Hematopoietic multipotent progenitor cell (in vitro differentiated cells): ENCODE measurements around the gene BCORL1. TPM values are rescaled to one million over a fixed set of nuclear protein-coding genes. Genes with fewer than 3 reads are reported as not detected.

Experiments
- DNase-seq, 3 donors: peaks; one replicate each; pipeline ENCODE4 v3.0.0-alpha.2; 2011 to 2015; ENCODE audit warnings: low read depth in 2 of 3, low spot score in 2 of 3
- total RNA-seq: library from RNA; depleted of rRNA; stranded (reverse); fragments of >200 nt; gene quantifications from one replicate; pipeline ENCODE4 v1.2.3, GENCODE V29; 2012

BCORL1 gene
- 7.0 TPM for total RNA-seq

GRCh38 chrX:129982300-129983251, at the start of gene BCORL1:
TSS of gene BCORL1 (plus strand) at chrX:129982635. CDS start at chrX:130005232, 22,597 bp downstream.
- peak; percentile 68 to 92 (median 90) for DNase-seq

- no peak for DNase-seq
Measured at GRCh38 chrX:129932821-129933321, 49.6 kb upstream of the BCORL1 start.

GRCh38 chrX:129933700-129934099, 48.7 kb upstream of the BCORL1 start:
- DNase-seq, result no peak

- no peak for DNase-seq
Measured at GRCh38 chrX:129934461-129934860, 48.0 kb upstream of the BCORL1 start.

GRCh38 chrX:129934952-129935351, 47.5 kb upstream of the BCORL1 start:
- DNase-seq, result no peak

GRCh38 chrX:129938081-129938480, 44.4 kb upstream of the BCORL1 start:
- DNase-seq, result no peak

- DNase-seq, result no peak
Measured at GRCh38 chrX:129939986-129940385, 42.4 kb upstream of the BCORL1 start.

GRCh38 chrX:129940721-129941120, 41.7 kb upstream of the BCORL1 start:
- DNase-seq, result no peak

GRCh38 chrX:129945131-129945530, 37.3 kb upstream of the BCORL1 start:
- no peak for DNase-seq

- no peak for DNase-seq
Measured at GRCh38 chrX:129953334-129953648, 29.1 kb upstream of the BCORL1 start.

- no peak for DNase-seq
Measured at GRCh38 chrX:129953881-129954280, 28.6 kb upstream of the BCORL1 start.

- DNase-seq, result no peak
Measured at GRCh38 chrX:129954804-129955203, 27.6 kb upstream of the BCORL1 start.

GRCh38 chrX:129955682-129956081, 26.8 kb upstream of the BCORL1 start:
- no peak for DNase-seq

- no peak for DNase-seq
Measured at GRCh38 chrX:129956145-129956544, 26.3 kb upstream of the BCORL1 start.

GRCh38 chrX:129956765-129957164, 25.7 kb upstream of the BCORL1 start:
- no peak for DNase-seq

- DNase-seq, result peak in 2 of 3 donors; percentile 76 to 80
Measured at GRCh38 chrX:129957241-129958082, 25.0 kb upstream of the BCORL1 start.

- no peak for DNase-seq
Measured at GRCh38 chrX:129958083-129958465, 24.4 kb upstream of the BCORL1 start.

- DNase-seq, result no peak
Measured at GRCh38 chrX:129958814-129959492, 23.5 kb upstream of the BCORL1 start.

GRCh38 chrX:129959493-129959832, 23.0 kb upstream of the BCORL1 start:
- DNase-seq, result no peak

GRCh38 chrX:129961180-129962083, 21.0 kb upstream of the BCORL1 start:
- peak in 2 of 3 donors; percentile 81 to 93 for DNase-seq
